PFSK-1 (cell line): Measurements from ENCODE around the gene OAF.

ENCODE experiments used
- FOXP2 ChIP-seq: optimal IDR thresholded peaks from 2 replicates; pipeline ENCODE3; 2011; ENCODE audit warnings: borderline replicate concordance, control low read depth, inconsistent platforms; ENCODE audit not compliant: insufficient read depth; ENCODE audit errors: extremely low read length, extremely low read depth
- POLR2AphosphoS5 ChIP-seq: IDR thresholded peaks from 2 replicates; pipeline ENCODE4 v1.6.1; 2012; ENCODE audit warnings: low read depth, mild to moderate bottlenecking, control low read depth, low read length, moderate library complexity
- SIN3A ChIP-seq: IDR thresholded peaks from 2 replicates; pipeline ENCODE4 v1.6.1; 2012; ENCODE audit warnings: mild to moderate bottlenecking, low read length, moderate library complexity, borderline replicate concordance; ENCODE audit not compliant: insufficient read depth
- TAF1 ChIP-seq: IDR thresholded peaks from 2 replicates; pipeline ENCODE4 v1.6.1; 2012; ENCODE audit warnings: low read length, control low read depth, borderline replicate concordance; ENCODE audit not compliant: insufficient read depth
- TF ChIP-seq, protein P1 (sequence below), 2 experiments: IDR thresholded peaks; 2 replicates each; pipeline versions ENCODE4 v1.6.1 to v1.8.0; 2011 to 2012; ENCODE audit warnings: low read depth in 2 of 2, low read length in 2 of 2, control low read depth in 1 of 2, inconsistent platforms in 1 of 2, mild to moderate bottlenecking in 1 of 2, moderate library complexity in 1 of 2; ENCODE audit not compliant: insufficient read depth in 1 of 2

OAF gene

DNA sequence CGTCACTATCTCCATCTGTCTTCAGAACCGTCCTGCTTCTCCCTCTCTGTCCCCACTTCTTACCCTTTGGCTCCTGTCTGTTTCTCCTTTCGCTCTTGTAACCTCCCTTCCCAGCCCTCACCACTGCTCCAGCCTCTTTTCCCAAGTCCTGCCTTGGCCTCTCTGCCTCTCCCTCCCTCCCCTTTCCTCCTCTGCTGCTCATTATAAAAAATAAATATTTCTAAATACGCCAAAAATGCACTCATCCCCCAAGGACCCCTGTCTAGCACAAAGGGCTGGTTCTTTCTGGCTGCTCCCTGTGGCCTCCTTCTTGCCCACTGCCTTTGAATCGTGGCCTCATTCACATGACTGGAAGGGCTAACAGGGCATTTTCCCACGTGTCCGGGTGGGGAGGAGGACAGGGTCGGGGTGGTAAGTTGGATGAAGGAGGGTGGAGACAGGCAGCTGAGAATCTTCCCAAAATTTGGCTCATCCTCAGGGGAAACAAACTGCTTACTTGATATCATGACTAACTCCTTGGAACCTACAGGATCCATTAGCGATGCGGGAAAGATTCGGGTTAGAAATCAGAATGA lies 26.4 kb upstream of the OAF start:
- no peak for TF ChIP-seq SIN3A
- TF ChIP-seq, protein P1, sequence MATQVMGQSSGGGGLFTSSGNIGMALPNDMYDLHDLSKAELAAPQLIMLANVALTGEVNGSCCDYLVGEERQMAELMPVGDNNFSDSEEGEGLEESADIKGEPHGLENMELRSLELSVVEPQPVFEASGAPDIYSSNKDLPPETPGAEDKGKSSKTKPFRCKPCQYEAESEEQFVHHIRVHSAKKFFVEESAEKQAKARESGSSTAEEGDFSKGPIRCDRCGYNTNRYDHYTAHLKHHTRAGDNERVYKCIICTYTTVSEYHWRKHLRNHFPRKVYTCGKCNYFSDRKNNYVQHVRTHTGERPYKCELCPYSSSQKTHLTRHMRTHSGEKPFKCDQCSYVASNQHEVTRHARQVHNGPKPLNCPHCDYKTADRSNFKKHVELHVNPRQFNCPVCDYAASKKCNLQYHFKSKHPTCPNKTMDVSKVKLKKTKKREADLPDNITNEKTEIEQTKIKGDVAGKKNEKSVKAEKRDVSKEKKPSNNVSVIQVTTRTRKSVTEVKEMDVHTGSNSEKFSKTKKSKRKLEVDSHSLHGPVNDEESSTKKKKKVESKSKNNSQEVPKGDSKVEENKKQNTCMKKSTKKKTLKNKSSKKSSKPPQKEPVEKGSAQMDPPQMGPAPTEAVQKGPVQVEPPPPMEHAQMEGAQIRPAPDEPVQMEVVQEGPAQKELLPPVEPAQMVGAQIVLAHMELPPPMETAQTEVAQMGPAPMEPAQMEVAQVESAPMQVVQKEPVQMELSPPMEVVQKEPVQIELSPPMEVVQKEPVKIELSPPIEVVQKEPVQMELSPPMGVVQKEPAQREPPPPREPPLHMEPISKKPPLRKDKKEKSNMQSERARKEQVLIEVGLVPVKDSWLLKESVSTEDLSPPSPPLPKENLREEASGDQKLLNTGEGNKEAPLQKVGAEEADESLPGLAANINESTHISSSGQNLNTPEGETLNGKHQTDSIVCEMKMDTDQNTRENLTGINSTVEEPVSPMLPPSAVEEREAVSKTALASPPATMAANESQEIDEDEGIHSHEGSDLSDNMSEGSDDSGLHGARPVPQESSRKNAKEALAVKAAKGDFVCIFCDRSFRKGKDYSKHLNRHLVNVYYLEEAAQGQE (IDR thresholded peaks at IDR 0.05; ENCODE audit: insufficient read depth in 1 of 2, low read depth in 2 of 2, low read length in 2 of 2) = no peak
- no peak for TF ChIP-seq FOXP2
- TF ChIP-seq POLR2AphosphoS5 = no peak
- TF ChIP-seq TAF1 = no peak

DNA sequence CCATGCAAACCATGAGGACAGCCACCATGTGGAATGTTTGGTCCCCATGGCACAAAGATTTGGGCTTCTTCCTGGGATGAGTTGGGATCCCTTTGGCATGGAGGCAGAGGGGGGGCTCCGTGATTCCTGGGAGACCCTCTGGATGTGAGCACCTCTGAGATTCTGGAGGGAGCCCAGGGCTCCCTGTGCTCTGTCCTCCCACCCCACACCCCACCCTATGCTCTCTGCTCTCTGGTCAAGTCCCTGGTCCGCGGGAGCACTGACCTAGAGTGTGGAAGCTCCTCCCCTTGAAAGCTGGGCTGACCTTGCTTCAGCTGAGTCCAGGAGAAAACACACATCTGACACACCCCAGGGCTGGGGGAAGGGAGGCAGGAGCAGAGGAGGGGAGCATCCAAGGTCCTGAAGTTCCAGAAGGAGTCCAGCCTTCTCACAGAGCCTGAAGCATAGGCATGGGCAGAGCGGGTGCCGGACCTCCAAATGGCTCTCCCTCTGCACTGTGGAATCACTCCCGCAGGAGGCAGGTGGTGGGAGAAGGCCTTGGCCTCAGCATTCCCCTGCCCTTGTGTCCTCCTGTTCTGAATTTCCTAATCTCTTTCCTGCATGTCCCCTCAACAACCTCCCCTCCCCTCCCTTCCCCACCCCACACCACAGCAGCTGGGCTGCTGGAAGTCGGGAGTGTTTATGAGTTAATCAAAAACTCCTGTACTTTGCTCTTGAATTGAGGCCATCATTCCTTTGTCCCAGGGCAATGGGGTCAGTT lies 25.7 kb upstream of the OAF start:
- no peak for TF ChIP-seq FOXP2
- TF ChIP-seq, protein P1 (IDR thresholded peaks at IDR 0.05; ENCODE audit: insufficient read depth in 1 of 2, low read depth in 2 of 2, low read length in 2 of 2) = peak; percentile 44 to 67; a peak in 2 of 4 replicates

DNA sequence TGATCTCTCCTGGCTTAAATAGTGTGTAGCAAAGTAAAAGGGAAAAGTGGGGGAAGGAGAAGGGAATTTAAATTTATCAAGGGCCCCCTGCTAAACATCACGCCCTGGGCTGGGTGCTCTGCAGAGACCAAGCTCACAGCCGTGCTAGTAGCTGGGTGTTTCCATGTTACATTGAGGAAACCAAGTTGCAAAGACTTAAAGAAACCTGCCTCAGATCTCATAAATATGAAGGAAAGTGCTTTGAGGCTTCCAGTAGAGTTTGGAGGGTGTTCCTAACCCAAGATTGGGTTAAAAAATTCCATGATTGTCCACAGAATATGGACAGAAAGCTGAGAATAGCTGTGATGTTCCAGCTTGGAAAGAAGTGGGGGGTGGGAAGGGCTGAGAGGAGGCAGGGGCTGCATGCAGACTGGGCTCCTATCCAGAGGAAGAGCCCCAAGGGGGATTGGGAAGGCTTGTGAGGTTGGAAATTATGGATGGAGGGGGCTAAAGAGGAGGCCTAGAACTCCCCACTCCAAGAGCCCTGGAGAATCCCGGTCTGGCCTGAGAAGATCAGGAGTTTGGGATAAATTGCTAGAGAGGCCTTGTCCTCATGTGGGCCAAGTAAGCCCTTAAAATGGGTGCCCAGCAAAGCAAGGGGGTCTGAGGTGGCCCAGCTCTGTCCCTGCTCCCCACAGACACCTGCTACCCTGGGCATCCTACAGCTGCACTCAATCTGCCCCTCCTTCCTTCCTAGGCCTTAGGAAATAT lies 25.0 kb upstream of the OAF start:
- TF ChIP-seq POLR2AphosphoS5 = no peak
- TF ChIP-seq SIN3A = no peak
- TF ChIP-seq, protein P1 (IDR thresholded peaks at IDR 0.05; ENCODE audit: insufficient read depth in 1 of 2, low read depth in 2 of 2, low read length in 2 of 2) = no peak
- TF ChIP-seq TAF1 = no peak
- TF ChIP-seq FOXP2 = no peak

DNA sequence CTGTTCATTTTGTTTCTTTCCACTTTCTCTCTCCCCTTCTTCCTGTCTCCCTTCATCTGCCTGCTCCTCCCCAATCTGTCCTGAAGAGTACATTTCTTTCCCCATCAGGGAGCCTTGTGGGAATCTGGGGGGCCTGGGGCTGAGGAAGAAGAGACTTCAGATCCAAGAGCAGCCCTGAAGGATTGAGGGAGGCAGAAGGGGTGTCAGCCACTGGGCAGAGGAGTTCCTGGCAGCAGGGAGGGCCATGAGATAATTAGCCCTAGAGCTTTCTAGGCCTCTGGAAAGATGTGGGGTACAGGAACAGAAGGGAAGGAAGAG lies 24.4 kb upstream of the OAF start:
- TF ChIP-seq FOXP2 = no peak
- no peak for TF ChIP-seq SIN3A
- no peak for TF ChIP-seq TAF1
- TF ChIP-seq, protein P1 (IDR thresholded peaks at IDR 0.05; ENCODE audit: insufficient read depth in 1 of 2, low read depth in 2 of 2, low read length in 2 of 2) = no peak
- no peak for TF ChIP-seq POLR2AphosphoS5
